Mesendoderm (in vitro differentiated cells): ENCODE measurements around the gene HRH2. TPM values are rescaled to one million over a fixed set of nuclear protein-coding genes. Genes with fewer than 3 reads are reported as not detected.
"Not testable (repeated sequence)": the region's sequence is repeated elsewhere in the genome, so short reads cannot be mapped to it uniquely, and the experiment has no call there.

ENCODE experiments used
- DNase-seq: peaks from one replicate; pipeline ENCODE4 v3.0.0; 2013
- H2AK5ac ChIP-seq: 2 replicates; pipeline ENCODE4 v1.6.1; 2013; ENCODE audit warnings: low read length, inconsistent platforms
- H2BK120ac ChIP-seq: 2 replicates; pipeline ENCODE4 v1.6.1; 2013; ENCODE audit warnings: low read depth, mild to moderate bottlenecking, low read length, moderate library complexity, mixed read lengths
- H2BK15ac ChIP-seq: replicated peaks from 2 replicates; pipeline ENCODE4 v1.6.1; 2013; ENCODE audit warnings: low read depth, mild to moderate bottlenecking, moderate library complexity
- H2BK5ac ChIP-seq: 2 replicates; pipeline ENCODE4 v1.6.1; 2013; ENCODE audit warnings: low read length, inconsistent platforms
- H3K18ac ChIP-seq: 2 replicates; pipeline ENCODE4 v1.6.1; 2013; ENCODE audit warnings: mild to moderate bottlenecking, low read length, mixed read lengths
- H3K23ac ChIP-seq: one replicate; pipeline ENCODE4 v1.6.1; 2013; ENCODE audit warnings: low read length
- H3K27ac ChIP-seq: 2 replicates; pipeline ENCODE4 v1.5.1; 2013; ENCODE audit warnings: low read depth, mild to moderate bottlenecking, inconsistent platforms, low read length, moderate library complexity
- H3K27me3 ChIP-seq: 2 replicates; pipeline ENCODE4 v1.6.1; 2013; ENCODE audit warnings: low read length, control low read depth, mild to moderate bottlenecking, inconsistent platforms; ENCODE audit not compliant: insufficient read depth, poor library complexity
- H3K36me3 ChIP-seq: 2 replicates; pipeline ENCODE4 v1.6.1; 2013; ENCODE audit warnings: low read length, inconsistent platforms; ENCODE audit not compliant: control insufficient read depth, insufficient read depth
- H3K4ac ChIP-seq: one replicate; pipeline ENCODE4 v1.6.1; 2013; ENCODE audit warnings: low read depth, mild to moderate bottlenecking, low read length, moderate library complexity
- H3K4me1 ChIP-seq: 2 replicates; pipeline ENCODE4 v1.6.1; 2013; ENCODE audit warnings: low read depth, low read length, inconsistent platforms; ENCODE audit not compliant: control insufficient read depth
- H3K4me2 ChIP-seq: 2 replicates; pipeline ENCODE4 v1.6.1; 2013; ENCODE audit warnings: low read length
- H3K4me3 ChIP-seq: 2 replicates; pipeline ENCODE4 v1.5.1; 2013; ENCODE audit warnings: mild to moderate bottlenecking, low read length
- H3K56ac ChIP-seq: one replicate; pipeline ENCODE4 v1.6.1; 2013; ENCODE audit warnings: low read length
- H3K79me1 ChIP-seq: 2 replicates; pipeline ENCODE4 v1.6.1; 2013; ENCODE audit warnings: low read length, inconsistent platforms
- H3K79me2 ChIP-seq: 2 replicates; pipeline ENCODE4 v1.6.1; 2013; ENCODE audit warnings: mild to moderate bottlenecking, low read length; ENCODE audit not compliant: control insufficient read depth, insufficient read depth
- H3K9ac ChIP-seq: 2 replicates; pipeline ENCODE4 v1.6.1; 2013; ENCODE audit warnings: low read length, inconsistent platforms
- H4K5ac ChIP-seq: one replicate; pipeline ENCODE4 v1.6.1; 2013; ENCODE audit warnings: low read length
- H4K8ac ChIP-seq: one replicate; pipeline ENCODE4 v1.6.1; 2013; ENCODE audit warnings: low read depth, mild to moderate bottlenecking, control low read depth, low read length, moderate library complexity
- WGBS: extraction: QIAGEN DNeasy Blood & Tissue Kit; methylation state at CpG from one replicate; pipeline ENCODE4 v1.1.7; 2013; ENCODE audit warnings: low lambda C conversion rate, missing lambda C conversion rate; ENCODE audit not compliant: insufficient coverage; ENCODE audit errors: extremely low coverage; 5-methylcytosine and 5-hydroxymethylcytosine counted together
- small RNA-seq: library from polyadenylated mRNA; stranded (forward); fragments of <200 nt; extraction: miRNeasy Mini kit (QIAGEN cat#:217004); gene quantifications from one replicate; pipeline ENCODE3, GENCODE V24; 2013; ENCODE audit not compliant: insufficient read depth

HRH2 gene

GRCh38 chr5:175759991-175760390 lies 102.1 kb downstream of the HRH2 start:
- H3K23ac ChIP-seq, H4K5ac ChIP-seq, H3K79me1 ChIP-seq, H3K18ac ChIP-seq, H2BK120ac ChIP-seq, H2AK5ac ChIP-seq, H3K4ac ChIP-seq, DNase-seq, H3K9ac ChIP-seq, H3K4me3 ChIP-seq, H3K4me2 ChIP-seq, H3K36me3 ChIP-seq, H2BK15ac ChIP-seq, H4K8ac ChIP-seq, H3K27me3 ChIP-seq, H3K79me2 ChIP-seq, H3K27ac ChIP-seq, H3K56ac ChIP-seq, H2BK5ac ChIP-seq, H3K4me1 ChIP-seq: not testable (repeated sequence)
- no CpG with 5 or more reads among the region's 1 CpG for WGBS

Small RNA genes within 50 kb of the gene (small RNA-seq; reads per million reads assigned to genes)
- gene RN7SKP148 (not detected), gene RNU6-226P (not detected)
